Suppressor macrophage (primary cell): ENCODE results near the gene THYN1.
"Not testable (repeated sequence)": the region's sequence is repeated elsewhere in the genome, so short reads cannot be mapped to it uniquely, and the experiment has no call there.

Experiments
- DNase-seq, 4 experiments: peaks; one replicate each; pipeline ENCODE4 v3.0.0-alpha.2; 2020 to 2022

Gene THYN1

DNA sequence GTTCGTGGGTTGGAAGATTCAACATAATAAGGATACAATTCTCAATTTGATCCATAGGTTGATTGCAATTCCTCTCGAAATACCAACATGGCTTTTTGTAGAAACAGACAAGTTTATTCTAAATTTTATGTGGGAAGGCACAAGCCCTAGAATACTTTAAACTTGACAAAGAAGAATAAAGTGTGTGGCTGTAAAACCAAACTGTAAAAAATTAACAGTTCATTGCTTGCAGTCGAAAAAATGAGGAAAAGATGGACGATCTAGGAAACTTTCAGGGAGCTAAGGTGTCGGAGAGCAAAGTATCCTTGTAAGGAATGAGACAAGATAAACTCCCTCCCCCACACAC is 22.0 kb upstream of the THYN1 start:
- no peak for DNase-seq

DNA sequence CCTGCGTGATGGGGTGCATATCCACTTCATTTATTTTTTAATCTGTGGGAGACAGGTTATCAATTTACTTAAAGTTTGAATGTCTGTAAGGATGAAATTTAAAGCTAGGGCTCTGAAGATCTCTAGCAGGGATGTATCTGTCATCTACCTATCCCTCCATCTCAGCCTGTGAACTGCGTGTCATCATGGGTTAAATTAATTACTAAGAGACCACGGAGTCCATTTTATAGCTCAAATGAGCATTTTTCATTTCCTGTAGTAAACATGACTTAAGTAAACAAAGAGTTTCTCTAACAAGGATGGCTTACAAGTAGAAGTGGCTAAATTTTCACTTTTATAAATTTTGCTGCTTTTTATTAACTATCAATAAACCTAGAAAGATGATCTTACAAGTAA is 20.2 kb upstream of the THYN1 start:
- no peak for DNase-seq

DNA sequence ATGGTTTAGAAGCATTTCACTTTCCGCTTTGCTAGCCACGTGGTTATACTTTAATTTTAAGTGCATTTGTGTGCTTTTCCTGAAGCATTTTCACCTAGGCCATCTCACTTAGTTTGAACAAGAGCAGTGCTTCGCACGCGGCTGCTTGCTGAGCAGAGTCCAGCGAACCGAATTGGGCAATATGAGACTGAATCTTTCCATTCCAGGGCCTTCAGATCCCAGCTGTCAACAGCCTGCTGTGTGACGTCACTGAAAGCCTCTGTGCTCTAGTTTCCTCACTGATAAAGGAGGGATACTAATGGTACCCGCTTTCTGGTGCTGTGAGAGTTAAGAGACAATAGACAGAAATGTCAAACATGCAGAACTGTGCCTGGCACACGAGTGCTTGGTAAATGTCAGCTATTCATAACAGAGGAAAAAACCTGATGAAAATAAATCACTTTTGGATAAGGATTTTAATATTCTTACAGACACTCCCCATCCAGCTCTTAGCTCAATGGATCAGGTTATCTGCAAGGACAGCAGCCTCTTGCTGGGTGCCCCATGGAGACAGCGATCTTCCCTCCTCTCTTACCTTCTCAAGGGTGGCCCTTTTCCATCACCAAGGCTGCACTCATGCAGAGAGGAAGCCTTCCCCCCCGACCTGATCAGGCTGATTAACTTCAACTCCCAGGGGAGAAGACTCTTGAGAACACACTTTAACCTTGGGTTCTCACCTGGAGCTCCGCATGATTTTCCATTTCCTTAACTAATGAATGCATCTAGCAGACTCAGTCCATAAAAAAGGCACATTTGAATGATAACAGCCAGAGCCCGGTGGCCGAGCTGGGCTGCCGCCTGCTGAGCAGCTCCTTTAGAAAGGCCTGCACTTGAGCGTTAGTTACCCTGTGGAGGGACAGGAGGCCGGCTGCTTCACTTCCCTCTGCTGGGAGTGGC is 19.5 kb upstream of the THYN1 start:
- DNase-seq, result no peak

DNA sequence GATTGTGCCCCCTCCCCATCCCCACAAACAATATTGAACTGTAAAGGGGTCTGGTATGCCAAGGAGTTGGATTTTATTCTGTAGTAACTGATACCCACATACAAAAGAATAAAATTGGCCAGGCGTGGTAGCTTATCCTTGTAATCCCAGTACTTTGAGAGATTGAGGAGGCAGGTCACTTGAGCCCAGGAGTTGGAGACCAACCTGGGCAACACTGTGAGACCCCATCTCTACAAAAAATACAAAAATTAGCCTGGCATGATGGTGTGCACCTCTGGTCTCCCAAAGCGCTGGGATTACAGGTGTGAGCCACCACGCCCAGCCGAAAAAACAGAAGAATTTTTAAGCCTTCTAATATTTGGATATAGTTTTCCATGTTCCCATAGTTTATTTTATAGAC is 18.8 kb upstream of the THYN1 start:
- no peak for DNase-seq

DNA sequence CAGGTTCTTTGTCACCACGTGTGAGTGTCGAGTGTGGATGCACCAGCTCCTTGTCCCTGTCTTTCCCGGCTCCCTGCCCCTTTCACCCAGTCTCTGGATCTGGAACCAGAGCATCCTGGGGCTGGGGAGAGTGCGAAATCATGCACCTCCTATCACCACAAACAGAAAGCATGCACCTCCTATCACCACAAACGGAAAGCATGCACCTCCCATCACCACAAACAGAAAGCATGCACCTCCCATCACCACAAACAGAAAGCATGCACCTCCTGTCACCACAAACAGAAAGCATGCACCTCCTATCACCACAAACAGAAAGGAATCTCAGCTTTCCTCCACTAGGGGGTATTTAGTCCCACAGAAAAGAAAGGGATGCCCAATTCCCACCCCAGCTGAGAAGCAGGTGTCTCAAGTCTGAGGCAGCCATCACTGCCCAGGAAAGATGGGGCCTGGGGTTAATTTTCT is 17.1 kb upstream of the THYN1 start:
- DNase-seq, result no peak

DNA sequence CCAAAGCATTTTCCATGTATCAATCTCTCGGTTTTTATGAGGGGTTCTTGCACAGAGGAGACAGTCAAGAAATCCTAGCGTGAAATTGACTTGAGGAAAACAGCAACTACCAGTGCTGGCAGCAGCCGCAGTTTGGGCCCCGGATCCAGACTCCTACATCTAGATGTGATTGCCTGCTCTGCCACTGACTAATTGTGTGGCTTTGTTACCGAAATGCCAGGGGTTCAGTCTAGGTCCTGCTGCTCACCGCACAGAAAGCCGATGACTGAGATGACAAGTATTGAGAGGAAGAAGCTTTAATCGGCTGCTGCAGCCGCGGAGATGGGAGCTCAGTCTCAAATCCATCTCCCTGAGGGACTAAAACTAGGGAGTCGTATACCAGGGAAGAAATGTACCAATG is 14.8 kb upstream of the THYN1 start:
- no peak for DNase-seq

DNA sequence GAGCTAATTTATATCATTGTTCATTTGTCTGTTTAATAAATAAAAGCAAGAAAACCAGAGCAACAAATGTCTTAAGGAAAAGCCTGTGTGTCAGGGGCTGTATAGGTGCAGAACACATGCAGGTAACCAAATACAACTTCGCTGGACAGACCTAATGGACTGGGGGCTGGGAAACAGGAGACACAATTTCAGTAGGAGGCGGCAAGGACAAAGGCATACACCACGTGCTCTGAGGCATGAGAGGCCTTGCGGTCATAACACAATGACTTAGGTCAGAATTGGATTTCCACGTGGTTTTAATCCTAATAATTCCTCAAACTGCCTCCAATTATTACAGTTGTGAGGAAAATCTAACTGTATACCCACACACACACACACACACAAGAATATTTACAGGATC is 14.3 kb upstream of the THYN1 start:
- no peak for DNase-seq

DNA sequence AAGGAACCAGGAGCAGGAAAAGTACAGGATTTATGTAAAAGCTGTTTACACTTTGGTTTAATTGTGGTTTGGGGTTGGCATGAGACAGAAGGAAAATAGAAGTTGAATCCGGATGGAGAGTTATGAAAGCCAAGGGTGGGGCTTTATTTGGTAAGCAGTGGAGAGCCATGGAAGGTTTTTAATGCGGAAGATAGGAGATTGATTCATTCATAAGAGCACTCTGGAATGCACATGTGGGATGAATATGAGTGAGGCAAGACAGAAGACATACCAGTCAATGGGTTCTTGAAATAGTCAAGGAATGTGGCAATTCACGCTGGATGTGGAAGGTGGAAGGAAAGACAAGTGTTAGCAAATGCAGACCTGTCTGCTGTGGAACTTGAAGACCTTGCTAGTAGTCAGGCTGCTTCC is 13.7 kb upstream of the THYN1 start:
- DNase-seq, result peak in 3 of 4 experiments; percentile 32 to 67 (median 49)

DNA sequence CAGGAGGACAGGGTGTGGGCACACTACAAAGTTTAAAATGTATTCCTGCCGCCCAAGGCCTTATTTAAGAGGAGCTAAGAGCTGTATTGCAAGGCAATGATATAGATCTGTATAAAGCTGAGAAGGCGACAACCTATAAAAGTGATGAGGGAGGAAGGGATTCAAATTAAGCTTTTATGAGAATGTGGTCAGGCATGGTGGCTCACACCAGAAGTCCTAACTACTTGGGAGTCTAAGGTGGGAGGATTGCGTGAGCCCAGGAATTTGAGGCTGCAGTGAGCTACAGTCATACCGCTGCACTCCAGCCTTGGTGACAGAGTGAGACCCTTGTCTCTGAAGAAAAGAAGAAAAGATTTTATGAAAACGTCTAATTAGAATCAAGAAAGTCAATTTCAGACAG is 13.3 kb upstream of the THYN1 start:
- DNase-seq, result no peak

DNA sequence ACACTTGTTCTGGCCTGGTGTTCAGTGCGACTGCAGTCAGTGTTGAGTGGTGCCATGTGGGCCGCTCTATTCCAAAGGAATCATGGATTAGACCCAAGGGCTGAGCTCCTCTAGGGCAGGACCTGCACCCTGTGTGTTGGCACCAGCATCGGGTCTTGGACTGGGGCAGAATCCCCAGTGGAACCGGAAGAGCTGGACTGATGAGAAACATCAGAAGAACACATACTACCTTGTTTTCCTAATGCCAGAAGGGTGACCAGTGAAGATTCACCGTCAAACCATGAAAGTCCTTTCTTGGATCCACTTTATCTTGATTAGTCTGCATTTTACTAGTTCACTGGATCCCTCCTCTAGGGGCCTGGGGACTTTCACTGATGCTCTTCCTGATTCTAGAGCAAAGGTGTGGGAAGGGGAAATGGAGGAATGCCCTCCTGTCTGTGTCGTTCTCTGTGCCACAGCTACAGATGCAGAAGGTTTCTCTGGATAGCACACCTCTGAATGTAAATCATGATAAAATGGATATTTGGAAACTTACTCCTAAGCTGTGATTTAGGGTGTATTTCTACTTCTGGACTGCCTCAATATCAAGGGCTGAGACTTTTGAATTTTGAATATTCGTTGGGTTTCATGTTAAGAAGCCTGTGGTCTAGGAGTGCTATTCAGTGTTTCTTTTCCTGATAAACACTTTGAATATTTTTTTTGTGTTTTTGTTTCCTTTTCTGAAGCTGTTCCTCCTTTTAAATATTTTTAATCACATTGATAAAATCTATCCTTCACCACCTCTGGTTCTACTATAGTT is 12.0 kb upstream of the THYN1 start:
- no peak for DNase-seq

DNA sequence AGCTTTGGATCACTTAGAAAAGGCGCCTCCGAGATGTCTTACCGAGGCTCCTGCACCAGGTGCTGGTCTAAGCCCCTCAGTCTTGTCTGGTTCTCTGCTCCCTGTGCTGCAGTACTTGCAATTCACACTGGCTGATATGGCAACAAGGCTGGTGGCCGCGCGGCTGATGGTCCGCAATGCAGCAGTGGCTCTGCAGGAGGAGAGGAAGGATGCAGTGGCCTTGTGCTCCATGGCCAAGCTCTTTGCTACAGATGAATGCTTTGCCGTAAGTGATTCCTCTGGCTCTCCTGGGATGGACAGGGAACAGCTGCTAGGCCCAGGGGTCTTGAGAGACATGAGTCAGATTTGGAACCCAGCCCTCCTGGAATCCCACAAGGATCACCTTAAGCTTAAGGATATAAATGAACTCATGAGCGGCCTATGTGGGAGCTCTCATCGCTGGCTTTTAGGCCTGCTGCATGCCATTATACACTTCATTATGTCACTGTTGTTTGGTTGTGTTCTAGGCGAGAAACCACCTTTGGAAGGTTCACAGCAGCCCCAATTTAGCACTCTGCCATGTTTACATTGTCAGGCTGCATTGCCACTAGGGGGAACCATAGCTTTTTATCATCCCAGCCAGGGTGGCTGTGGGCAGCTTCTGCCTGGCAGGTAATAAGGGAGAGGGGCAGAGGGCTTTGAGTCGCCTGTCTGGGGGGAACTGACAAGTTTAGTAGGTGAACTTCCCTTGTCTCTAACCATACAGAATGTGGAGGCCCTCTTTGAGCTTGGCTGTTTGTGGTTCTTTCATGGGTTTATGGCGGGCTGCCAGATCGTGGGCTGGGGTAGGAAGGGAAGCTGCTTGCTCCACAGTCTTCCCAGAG is 8.7 kb upstream of the THYN1 start:
- peak in 3 of 4 experiments; percentile 17 to 33 (median 19) for DNase-seq

DNA sequence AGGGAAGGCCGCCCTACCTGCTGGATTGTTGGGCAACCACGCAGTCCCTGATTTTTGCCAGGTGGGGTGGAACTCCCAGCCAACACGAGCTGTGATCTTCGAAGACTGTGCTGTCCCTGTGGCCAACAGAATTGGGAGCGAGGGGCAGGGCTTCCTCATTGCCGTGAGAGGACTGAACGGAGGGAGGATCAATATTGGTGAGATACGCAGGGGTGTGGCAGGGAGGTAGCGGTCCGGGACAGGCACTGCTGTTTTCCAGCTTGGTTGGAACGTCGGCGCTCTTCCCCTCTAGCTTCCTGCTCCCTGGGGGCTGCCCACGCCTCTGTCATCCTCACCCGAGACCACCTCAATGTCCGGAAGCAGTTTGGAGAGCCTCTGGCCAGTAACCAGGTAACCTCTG is 7.8 kb upstream of the THYN1 start:
- no peak for DNase-seq

DNA sequence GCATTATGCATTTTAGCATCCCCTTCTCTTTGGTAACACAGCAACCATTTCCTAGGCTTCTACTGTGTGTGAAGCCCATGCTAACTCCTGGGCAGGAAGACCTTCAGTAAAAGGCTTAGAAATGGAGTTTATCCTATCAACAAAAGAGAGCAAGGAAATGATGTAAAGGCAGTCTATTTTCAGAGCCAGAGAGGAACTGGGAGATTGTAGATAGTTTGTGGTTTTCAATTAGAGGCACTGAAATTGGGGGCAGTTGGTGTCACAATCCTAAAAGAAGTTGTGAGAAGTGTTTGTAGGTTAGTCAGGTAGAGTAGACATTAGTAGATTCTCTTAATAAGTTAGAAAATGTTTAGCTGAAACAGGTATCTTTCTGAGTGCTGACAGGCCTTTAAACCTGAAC is 7.4 kb upstream of the THYN1 start:
- no peak for DNase-seq

DNA sequence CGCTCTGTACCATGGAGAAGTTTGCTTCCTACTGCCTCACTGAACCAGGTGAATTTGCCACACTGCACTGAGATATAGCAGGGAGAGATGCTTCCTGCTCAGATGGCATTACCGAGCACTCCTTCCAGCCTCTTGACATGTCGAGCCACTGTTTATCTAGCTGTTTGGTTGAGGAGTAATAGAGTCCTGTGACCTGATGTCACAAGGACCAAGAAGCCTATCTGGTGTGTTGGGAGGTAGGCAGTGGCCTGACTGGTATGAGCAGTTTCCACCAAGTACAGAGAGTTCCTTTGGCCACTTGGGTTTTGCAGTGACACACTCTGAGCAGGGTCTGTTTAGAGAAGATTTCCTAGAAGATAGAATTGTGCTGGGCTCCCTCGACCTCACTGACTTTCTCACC is 5.4 kb upstream of the THYN1 start:
- DNase-seq, result no peak

DNA sequence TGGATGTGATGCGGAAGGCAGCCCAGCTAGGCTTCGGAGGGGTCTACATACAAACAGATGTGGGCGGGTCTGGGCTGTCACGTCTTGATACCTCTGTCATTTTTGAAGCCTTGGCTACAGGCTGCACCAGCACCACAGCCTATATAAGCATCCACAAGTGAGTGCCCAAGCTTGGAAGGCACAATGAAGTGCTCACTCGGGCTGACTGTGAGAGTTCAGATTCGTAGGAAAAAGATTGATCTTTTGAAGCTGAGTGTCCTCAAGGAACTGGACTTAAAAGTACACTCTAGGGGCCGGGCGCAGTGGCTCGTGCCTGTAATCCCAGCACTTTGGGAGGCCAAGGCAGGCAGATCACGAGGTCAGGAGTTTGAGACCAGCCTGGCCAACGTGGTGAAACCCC is 3.9 kb upstream of the THYN1 start:
- DNase-seq, result no peak

DNA sequence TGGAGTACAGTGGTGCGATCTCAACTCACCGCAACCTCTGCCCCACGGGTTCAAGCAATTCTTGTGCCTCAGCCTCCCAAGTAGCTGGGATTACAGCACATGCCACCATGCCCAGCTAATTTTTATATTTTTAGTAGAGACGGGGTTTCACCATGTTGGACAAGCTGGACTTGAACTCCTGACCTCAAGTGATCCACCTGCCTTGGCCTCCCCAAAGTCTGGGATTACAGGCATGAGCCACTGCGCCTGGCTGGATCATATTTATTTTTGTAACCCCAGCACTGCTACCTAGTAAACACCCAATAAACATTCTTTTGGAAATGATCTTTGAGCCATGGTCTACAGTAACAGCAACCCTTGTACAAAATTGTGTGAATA is 2.0 kb upstream of the THYN1 start:
- not testable (repeated sequence) for DNase-seq

DNA sequence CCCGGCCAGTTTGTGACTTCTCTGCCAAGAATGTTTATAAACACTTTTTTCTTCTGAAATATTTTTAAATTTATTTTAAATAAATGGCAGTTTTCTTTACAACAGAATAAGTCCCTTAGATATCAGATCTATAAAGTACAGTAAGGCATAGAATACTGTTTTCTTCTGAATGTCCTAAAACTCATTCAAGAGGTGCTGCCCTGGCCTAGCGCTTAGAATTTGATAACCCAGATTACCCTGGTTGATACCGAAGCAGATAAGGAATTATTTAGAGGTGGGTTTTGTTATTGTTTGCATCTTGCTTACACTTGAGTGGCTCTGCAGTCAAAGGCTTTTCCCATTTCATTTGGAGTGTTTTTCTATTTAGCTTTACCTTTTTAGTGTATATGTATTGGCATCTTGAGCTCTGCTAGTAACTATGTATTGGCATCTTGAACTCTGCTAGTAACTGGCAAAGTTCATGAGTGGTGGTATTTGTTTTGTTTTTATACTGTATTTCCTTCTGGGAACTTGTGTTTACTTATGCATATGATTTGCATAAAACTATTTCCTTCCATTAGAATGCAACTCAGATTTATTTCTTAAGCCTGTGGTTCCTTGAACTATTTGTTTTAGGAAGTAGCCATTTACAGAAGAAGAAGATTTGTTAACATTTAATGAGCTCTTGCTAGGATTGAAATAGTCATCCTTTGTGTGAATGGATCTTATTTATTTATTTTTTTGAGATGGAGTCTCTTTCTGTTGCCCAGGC is 1.5 kb upstream of the THYN1 start:
- DNase-seq, result peak in 2 of 4 experiments; percentile 13 to 31

DNA sequence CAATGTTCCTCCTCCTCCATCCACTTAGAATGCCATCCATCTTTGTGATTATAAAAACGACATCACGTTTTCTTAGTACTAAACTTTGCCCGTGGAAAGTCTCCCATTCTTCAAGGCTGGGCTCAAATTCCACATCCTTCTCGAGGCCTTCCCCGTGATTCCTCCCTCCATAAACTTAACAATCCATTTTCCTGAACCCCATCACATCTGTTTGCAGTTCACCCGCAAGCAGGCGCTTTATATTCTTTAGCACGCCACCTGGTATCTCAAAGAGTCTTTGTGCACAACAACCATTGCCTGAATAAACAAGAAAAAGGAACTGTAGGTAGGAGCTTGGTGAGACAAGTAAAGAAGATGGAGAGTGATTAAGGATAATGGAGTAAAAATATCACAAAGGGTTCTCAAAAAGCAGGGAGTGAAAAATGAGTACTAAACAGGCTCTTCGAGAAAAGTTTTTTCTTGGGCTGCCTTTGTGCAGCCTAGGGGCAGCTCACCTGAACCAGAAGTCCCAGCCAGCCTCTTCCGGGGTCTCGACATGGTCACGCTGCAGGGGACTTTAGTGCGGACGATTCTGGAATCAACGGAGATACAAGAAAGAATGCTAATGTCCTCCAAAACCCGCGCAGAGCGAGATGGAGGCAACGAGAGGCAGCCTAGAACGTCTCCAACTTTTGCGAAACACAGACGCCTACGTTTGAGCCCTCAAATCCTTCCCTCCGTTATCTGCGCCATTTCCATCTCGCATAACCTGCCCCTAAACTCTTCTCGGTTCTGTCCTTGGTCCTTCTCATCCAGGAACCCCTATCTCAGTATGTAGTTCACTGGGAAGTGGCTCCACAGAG is 585 bp downstream of the THYN1 start:
- DNase-seq, result peak; percentile 52 to 66 (median 60)

DNA sequence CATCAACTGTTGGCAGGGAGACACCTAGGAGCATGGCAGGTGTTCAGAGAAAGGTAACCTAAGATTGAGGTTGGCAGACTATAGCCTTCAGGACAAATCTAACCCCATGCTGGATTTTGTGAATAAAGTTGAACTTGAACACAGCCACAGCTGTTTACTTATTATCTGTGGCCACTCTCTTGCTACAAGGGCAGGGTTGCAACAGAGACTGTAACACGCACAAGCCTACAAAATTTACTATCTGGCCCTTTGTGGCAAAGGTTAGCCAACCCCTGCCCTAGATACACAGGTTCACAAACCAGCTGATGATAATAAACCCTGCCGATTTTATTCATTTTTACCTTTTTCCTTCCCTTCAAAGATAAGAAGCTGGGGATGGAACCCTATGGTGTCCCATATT is 2.5 kb downstream of the THYN1 start:
- DNase-seq, result no peak

DNA sequence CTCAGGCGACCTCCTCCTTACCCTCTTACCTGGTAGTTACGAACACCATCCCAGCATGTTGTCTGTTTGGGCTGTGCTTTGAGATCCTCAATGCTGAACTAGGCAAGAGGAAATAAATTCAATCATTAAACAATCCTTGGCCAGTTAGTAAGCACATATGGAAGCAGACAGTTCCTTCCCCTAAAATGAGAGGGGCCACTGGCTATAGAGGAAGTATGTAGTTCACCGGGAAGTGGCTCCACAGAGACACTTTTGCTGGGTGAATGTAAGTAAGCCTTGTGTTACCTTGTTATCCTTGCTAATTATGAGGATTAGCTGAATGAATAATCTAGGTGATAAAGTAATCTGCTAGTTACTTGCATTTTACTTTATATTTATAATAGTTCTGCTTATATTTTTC is 2.9 kb downstream of the THYN1 start:
- peak; percentile 23 to 57 (median 50) for DNase-seq

DNA sequence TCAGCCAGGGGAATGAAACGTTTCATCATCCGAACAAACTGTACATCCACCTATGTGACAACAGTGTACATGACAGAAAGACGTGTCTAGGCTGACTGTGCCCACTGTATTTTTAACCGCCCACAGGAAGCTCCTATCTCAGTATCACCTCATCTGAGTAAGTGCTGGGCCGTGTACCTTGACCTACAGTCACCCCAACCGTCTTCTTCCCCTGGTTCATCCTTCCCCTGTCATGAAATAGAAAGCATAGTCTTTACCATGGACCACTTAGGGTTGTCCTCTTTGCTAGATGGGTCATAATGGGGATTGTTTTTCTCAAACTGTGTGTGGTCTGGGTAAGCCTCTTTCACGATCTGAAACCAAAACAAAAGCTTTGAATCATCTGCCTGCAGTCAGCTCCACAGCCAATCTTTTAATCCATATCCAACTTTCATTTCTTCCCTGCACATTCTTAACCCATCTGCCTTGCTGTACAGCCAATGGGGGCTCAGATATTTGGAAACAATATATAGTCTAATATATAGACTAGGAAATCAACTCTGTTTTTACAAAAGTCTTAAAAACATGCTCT is 4.2 kb downstream of the THYN1 start:
- no peak for DNase-seq
